Neuronal stem cell (in vitro differentiated cells): ENCODE results near the gene PIK3R5.
A peak's percentile ranks its signal among the peaks of the same experiment; 100 is the strongest.

Experiments
- DNase-seq: peaks from one replicate; pipeline ENCODE4 v3.0.0-alpha.2; 2013; ENCODE audit warnings: low spot score
- H2AFZ ChIP-seq: one replicate; pipeline ENCODE4 v1.6.1; 2013; ENCODE audit warnings: mild to moderate bottlenecking, low read length, inconsistent platforms
- H2AK5ac ChIP-seq: 2 replicates; pipeline ENCODE4 v1.6.1; 2013; ENCODE audit warnings: low read depth, mild to moderate bottlenecking, inconsistent platforms, low read length, moderate library complexity, mixed read lengths
- H2BK120ac ChIP-seq: 2 replicates; pipeline ENCODE4 v1.6.1; 2013; ENCODE audit warnings: low read depth, mild to moderate bottlenecking, inconsistent platforms, low read length, moderate library complexity, mixed read lengths
- H2BK12ac ChIP-seq: one replicate; pipeline ENCODE4 v1.6.1; 2013; ENCODE audit warnings: low read length, inconsistent platforms
- H2BK15ac ChIP-seq: 2 replicates; pipeline ENCODE4 v1.6.1; 2013; ENCODE audit warnings: mild to moderate bottlenecking, low read length, inconsistent platforms, mixed read lengths
- H2BK5ac ChIP-seq: one replicate; pipeline ENCODE4 v1.6.1; 2013; ENCODE audit warnings: inconsistent platforms, mild to moderate bottlenecking, low read length, moderate library complexity
- H3K14ac ChIP-seq: one replicate; pipeline ENCODE4 v1.6.1; 2013; ENCODE audit warnings: low read length, inconsistent platforms
- H3K18ac ChIP-seq: 2 replicates; pipeline ENCODE4 v1.6.1; 2013; ENCODE audit warnings: low read length, inconsistent platforms
- H3K23ac ChIP-seq: 2 replicates; pipeline ENCODE4 v1.6.1; 2013; ENCODE audit warnings: low read depth, mild to moderate bottlenecking, mixed read lengths, low read length, inconsistent platforms; ENCODE audit not compliant: poor library complexity
- H3K27ac ChIP-seq: replicated peaks from 3 replicates; pipeline ENCODE4 v1.5.1; 2013; ENCODE audit warnings: low read length, inconsistent platforms
- H3K27me3 ChIP-seq, 3 experiments: 2 replicates each; pipeline ENCODE4 v1.6.1; 2013; ENCODE audit warnings: low read length in 3 of 3, mild to moderate bottlenecking in 2 of 3, inconsistent platforms in 1 of 3, low read depth in 1 of 3, mixed read lengths in 1 of 3, moderate library complexity in 1 of 3; ENCODE audit not compliant: control insufficient read depth in 3 of 3, insufficient read depth in 3 of 3
- H3K36me3 ChIP-seq, 2 donors: replicated peaks in 1 of 2; 2 replicates each; pipeline ENCODE4 v1.6.1; 2013; ENCODE audit warnings: low read length in 2 of 2; ENCODE audit not compliant: control insufficient read depth in 2 of 2, insufficient read depth in 2 of 2
- H3K4ac ChIP-seq: 2 replicates; pipeline ENCODE4 v1.6.1; 2013; ENCODE audit warnings: inconsistent platforms, mild to moderate bottlenecking, low read length, moderate library complexity
- H3K4me1 ChIP-seq, 2 donors: 1 replicate in 1 of 2; 2 replicates in 1 of 2; pipeline ENCODE4 v1.6.1; 2013; ENCODE audit warnings: low read length in 2 of 2, low read depth in 1 of 2; ENCODE audit not compliant: control insufficient read depth in 2 of 2, insufficient read depth in 1 of 2
- H3K4me2 ChIP-seq: one replicate; pipeline ENCODE4 v1.6.1; 2013; ENCODE audit warnings: mild to moderate bottlenecking, low read length, inconsistent platforms; ENCODE audit not compliant: insufficient read depth, poor library complexity, severe bottlenecking
- H3K4me3 ChIP-seq, 2 donors: 2 replicates each; pipeline ENCODE4 v1.5.1; 2013; ENCODE audit warnings: low read length in 2 of 2, mild to moderate bottlenecking in 2 of 2, inconsistent platforms in 1 of 2, moderate library complexity in 1 of 2
- H3K79me1 ChIP-seq: one replicate; pipeline ENCODE4 v1.6.1; 2013; ENCODE audit warnings: low read depth, mild to moderate bottlenecking, inconsistent platforms, low read length, moderate library complexity
- H3K9ac ChIP-seq: one replicate; pipeline ENCODE4 v1.6.1; 2013; ENCODE audit warnings: mild to moderate bottlenecking, low read depth, low read length, inconsistent platforms; ENCODE audit not compliant: poor library complexity
- H3K9me3 ChIP-seq, 2 donors: replicated peaks in 1 of 2; 2 replicates each; pipeline versions ENCODE3 to v1.6.1; 2013; ENCODE audit warnings: low read length in 2 of 2, mild to moderate bottlenecking in 2 of 2, inconsistent platforms in 1 of 2, low read depth in 1 of 2, mixed read lengths in 1 of 2, moderate library complexity in 1 of 2; ENCODE audit not compliant: control insufficient read depth in 2 of 2, insufficient read depth in 1 of 2
- H4K8ac ChIP-seq: one replicate; pipeline ENCODE4 v1.6.1; 2013; ENCODE audit warnings: low read depth, mild to moderate bottlenecking, inconsistent platforms, low read length, moderate library complexity
- H4K91ac ChIP-seq: one replicate; pipeline ENCODE4 v1.6.1; 2013; ENCODE audit warnings: low read length, low read depth, mild to moderate bottlenecking, inconsistent platforms; ENCODE audit not compliant: poor library complexity
- WGBS, 2 donors: extraction: QIAGEN DNeasy Blood & Tissue Kit; methylation state at CpG; one replicate each; pipeline ENCODE4 v1.1.7; 2013; ENCODE audit warnings: missing lambda C conversion rate in 2 of 2, mixed read lengths in 1 of 2; ENCODE audit not compliant: insufficient read length in 2 of 2, insufficient replicate concordance in 1 of 2; ENCODE audit errors: extremely low coverage in 2 of 2; 5-methylcytosine and 5-hydroxymethylcytosine counted together

The PIK3R5 gene

DNA sequence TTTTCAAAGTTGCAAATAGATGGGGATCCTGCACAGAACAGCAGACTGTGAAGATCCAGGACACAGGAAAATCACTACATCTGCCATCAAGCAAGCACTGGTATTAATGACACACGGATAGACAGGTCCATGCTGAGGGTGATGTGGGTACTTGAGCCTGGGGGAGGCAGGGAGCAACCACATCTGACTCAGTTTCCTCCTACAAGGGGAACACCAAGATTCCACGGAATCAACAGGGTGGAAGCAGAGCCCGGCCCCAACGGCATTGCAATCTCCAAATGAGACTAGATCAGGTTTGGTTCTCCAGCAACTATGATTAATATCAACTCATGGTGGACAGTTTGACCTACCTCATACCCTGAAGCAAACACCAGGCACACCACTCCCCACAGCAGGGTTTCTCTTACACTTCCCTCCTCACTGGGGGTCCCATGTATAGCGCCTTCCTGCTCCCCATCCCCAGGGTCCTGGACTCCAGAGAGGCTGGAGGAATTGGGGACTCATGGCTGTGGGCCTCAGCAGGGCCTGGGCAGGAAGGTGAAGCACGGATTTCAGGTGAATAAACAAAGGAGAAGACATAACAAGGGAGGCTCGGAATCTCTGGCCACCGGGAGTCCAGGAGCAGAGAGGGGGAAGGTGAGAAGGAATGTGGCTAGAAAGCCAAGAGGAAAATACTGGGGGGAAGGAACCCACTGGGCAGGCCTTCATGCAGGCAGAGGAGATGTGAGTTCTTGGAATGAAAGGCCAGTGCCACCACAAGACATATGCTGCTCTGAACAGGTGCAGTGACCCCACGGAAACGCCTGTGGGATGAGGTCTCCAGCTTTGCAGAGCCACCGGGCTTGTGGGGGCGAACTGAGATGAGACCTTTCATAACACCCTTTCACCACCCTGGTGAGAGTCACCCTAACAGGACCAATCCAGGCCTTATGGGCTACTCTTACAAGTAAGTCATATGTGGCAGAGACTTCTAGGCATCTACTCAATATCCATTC, 68.6 kb downstream of the PIK3R5 start:
- H3K23ac ChIP-seq: no peak overlapping the region
- H2AK5ac ChIP-seq: no peak overlapping the region
- H4K91ac ChIP-seq: no peak overlapping the region
- H2BK120ac ChIP-seq: no peak overlapping the region
- no peak overlapping the region for H2BK5ac ChIP-seq
- no peaks in the 10 kb centered on the region for H3K9me3 ChIP-seq
- no peak overlapping the region for H3K4me3 ChIP-seq
- no peaks in the 10 kb centered on the region for H3K79me1 ChIP-seq
- no peak overlapping the region for H3K18ac ChIP-seq
- H3K14ac ChIP-seq: no peak overlapping the region
- H2AFZ ChIP-seq: no peak overlapping the region
- no peak overlapping the region for H4K8ac ChIP-seq
- no peak overlapping the region for H3K9ac ChIP-seq
- DNase-seq: no peak
- H3K36me3 ChIP-seq: no peaks in the 10 kb centered on the region
- H3K27ac ChIP-seq: no peak overlapping the region
- no peak overlapping the region for H3K4ac ChIP-seq
- H3K4me2 ChIP-seq: no peak overlapping the region
- WGBS, 2 donors: no CpG with 5 or more reads among the region's 12 CpGs
- peaks cover 0 to 3% (median 3%) of the 10 kb centered on the region in 3 experiments for H3K27me3 ChIP-seq
- H2BK12ac ChIP-seq: no peak overlapping the region
- peaks cover 1 to 13% of the 10 kb centered on the region in 2 donors for H3K4me1 ChIP-seq
- no peak overlapping the region for H2BK15ac ChIP-seq

DNA sequence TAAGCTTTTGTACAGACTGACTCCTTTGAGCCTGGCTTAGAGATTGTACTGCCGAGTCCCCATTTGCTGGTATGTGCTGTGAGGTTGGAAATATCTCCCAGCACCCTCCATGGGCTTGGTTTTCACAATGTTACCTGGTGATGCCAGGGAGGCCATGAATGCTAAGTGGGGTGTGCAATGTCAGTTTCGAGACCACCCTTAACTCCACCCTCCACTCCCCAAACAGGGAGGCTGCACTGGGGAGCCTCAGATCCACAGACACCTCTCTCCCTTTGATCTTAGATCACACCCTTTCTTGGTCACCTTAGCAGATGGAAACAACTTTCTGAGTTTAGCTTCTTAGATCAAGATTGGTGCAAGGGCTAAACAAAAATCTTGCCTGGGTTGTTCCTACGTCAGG, 69.4 kb downstream of the PIK3R5 start:
- Histone ChIP-seq H3K23ac (no peak overlapping the region), H2AFZ (no peak overlapping the region), H2AK5ac (no peak overlapping the region), H2BK5ac (no peak overlapping the region), H2BK120ac (no peak overlapping the region), H3K4ac (no peak overlapping the region), H3K27ac (no peak overlapping the region), H3K14ac (no peak overlapping the region), H2BK12ac (no peak overlapping the region), H3K9me3 (no peaks in the 10 kb centered on the region), H3K4me3 (no peak overlapping the region), H3K4me1 (peaks cover 1 to 13% of the 10 kb centered on the region in 2 donors), H3K18ac (no peak overlapping the region), H3K36me3 (no peaks in the 10 kb centered on the region), H4K8ac (no peak overlapping the region), H2BK15ac (no peak overlapping the region), H3K4me2 (no peak overlapping the region), H3K79me1 (no peaks in the 10 kb centered on the region), H3K27me3 (peaks cover 0 to 6% (median 3%) of the 10 kb centered on the region in 3 experiments), H4K91ac (no peak overlapping the region), H3K9ac (no peak overlapping the region)
- no CpG with 5 or more reads among the region's 3 CpGs for WGBS, 2 donors
- no peak for DNase-seq

DNA sequence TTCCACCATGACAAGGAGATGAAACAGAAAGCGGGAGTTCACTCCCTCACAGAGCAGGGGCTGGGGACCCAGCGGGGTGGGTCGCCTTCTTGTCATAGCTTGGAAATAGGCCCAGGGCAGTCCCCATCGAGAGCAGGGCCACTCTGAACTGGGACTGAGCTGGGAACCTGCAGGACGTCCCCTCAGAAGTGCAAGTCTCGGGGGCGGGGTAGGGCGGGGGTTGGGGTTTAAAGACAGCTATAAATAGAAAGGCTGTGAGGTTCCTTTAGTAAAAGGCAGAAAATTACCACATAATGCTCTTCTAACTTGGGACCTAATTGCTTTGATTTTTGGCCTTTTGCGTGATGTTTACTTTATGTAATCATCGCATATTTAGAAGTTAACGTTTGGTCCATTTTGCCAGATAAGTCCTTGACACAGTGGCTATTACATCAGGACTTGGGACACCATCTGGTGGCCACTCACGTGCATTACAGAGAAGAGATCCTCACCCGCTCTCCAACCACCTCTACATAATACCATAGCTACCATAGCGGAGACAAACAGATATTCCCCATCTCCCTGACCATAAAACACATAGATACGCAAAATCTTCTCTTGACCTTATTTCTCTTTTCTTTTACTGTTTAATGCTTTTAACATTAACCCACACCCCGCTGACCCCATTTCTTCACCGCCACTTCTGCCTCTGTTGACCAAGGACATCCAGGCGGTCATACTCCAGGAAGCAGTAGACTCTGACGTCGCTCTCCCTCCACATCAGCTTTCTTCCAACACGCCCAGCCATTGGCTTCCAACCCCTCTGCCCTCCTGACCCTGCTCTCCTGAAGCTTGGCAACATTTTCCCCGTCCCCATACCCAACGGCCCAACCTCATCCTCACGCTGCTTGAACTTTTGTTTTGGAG, 70.6 kb downstream of the PIK3R5 start:
- H3K36me3 ChIP-seq: no peaks in the 10 kb centered on the region
- H3K23ac ChIP-seq: no peak overlapping the region
- no peaks in the 10 kb centered on the region for H3K9me3 ChIP-seq
- H2AK5ac ChIP-seq: peak overlapping the region; percentile 82
- WGBS, 2 donors: no CpG with 5 or more reads among the region's 24 CpGs
- no peak overlapping the region for H3K4me3 ChIP-seq
- H3K27me3 ChIP-seq: peaks cover 0 to 7% (median 3%) of the 10 kb centered on the region in 3 experiments
- no peak overlapping the region for H3K27ac ChIP-seq
- H3K79me1 ChIP-seq: peaks cover 2% of the 10 kb centered on the region
- H2AFZ ChIP-seq: peak overlapping the region; percentile 79
- H2BK12ac ChIP-seq: peak overlapping the region; percentile 85
- peak overlapping the region; percentile 98 for H3K18ac ChIP-seq
- H3K4me1 ChIP-seq: peaks cover 1 to 13% of the 10 kb centered on the region in 2 donors
- no peak overlapping the region for H4K91ac ChIP-seq
- peak; percentile 53 for DNase-seq
- no peak overlapping the region for H3K9ac ChIP-seq
- peak overlapping the region; percentile 30 for H3K4me2 ChIP-seq
- H2BK5ac ChIP-seq: no peak overlapping the region
- H2BK120ac ChIP-seq: peak overlapping the region; percentile 33
- peak overlapping the region; percentile 83 for H2BK15ac ChIP-seq
- no peak overlapping the region for H4K8ac ChIP-seq
- H3K4ac ChIP-seq: no peak overlapping the region
- no peak overlapping the region for H3K14ac ChIP-seq
